NCI-H2196 treated with DMSO at 0.1 percent for 48 hours (cell line): ENCODE measurements around the gene TLX1.

Experiments
- DNase-seq: peaks from one replicate; lab custom pipeline; 2025; ENCODE audit not compliant: unreplicated experiment; lab: John Stamatoyannopoulos, UW

The TLX1 gene

GRCh38 chr10:101111547-101111946 lies 19.6 kb upstream of the TLX1 start:
- no peak for DNase-seq

GRCh38 chr10:101112799-101113594 lies 18.1 kb upstream of the TLX1 start:
- DNase-seq: no peak

GRCh38 chr10:101113890-101114403 lies 17.2 kb upstream of the TLX1 start:
- DNase-seq: no peak

GRCh38 chr10:101114646-101115045 lies 16.5 kb upstream of the TLX1 start:
- no peak for DNase-seq

GRCh38 chr10:101116754-101117153 lies 14.3 kb upstream of the TLX1 start:
- no peak for DNase-seq

GRCh38 chr10:101118031-101118430 lies 13.1 kb upstream of the TLX1 start:
- DNase-seq: no peak

- no peak for DNase-seq
Measured at GRCh38 chr10:101120520-101120883, 10.6 kb upstream of the TLX1 start.

GRCh38 chr10:101120884-101121653 lies 10.0 kb upstream of the TLX1 start:
- no peak for DNase-seq

- DNase-seq: no peak
Measured at GRCh38 chr10:101121654-101122031, 9.5 kb upstream of the TLX1 start.

- DNase-seq: no peak
Measured at GRCh38 chr10:101122270-101123084, 8.6 kb upstream of the TLX1 start.

GRCh38 chr10:101123085-101123814 lies 7.8 kb upstream of the TLX1 start:
- no peak for DNase-seq

GRCh38 chr10:101123815-101124617 lies 7.1 kb upstream of the TLX1 start:
- DNase-seq: no peak

- no peak for DNase-seq
Measured at GRCh38 chr10:101124933-101125332, 6.2 kb upstream of the TLX1 start.

GRCh38 chr10:101126684-101127628 lies 4.1 kb upstream of the TLX1 start:
- DNase-seq: no peak

GRCh38 chr10:101130141-101130540 lies 959 bp upstream of the TLX1 start:
- no peak for DNase-seq

GRCh38 chr10:101131962-101132635 lies 999 bp downstream of the TLX1 start:
- no peak for DNase-seq

GRCh38 chr10:101132636-101133473 lies 1.8 kb downstream of the TLX1 start:
- no peak for DNase-seq
